GM21360 (cell line): Measurements from ENCODE around the gene ALS2CL.

ENCODE experiments used
- ATAC-seq: cut with Tn5 transposase; IDR thresholded peaks from one replicate; pipeline ENCODE4 v1.9.1; 2021; ENCODE audit warnings: mild to moderate bottlenecking, moderate library complexity; ENCODE audit not compliant: unreplicated experiment

The ALS2CL gene

DNA sequence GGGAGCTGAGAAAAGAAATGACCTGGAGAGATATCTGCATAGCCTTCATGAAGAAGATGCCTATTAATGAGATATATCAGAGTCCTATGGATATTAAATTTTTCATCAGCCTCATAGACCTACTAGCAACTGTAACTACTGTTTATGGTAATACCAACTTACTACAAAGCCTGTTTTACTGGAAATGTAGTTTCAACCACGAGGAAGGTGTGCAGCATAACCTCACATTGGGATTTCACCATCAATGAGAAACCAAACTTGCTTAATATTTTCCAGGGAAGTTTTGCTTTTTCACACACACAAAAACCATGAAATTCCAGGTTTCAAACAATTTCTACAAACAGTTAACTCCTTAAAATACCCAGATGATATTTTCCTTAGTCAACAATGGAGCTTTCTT is 49.8 kb downstream of the ALS2CL start:
- ATAC-seq: no peak

DNA sequence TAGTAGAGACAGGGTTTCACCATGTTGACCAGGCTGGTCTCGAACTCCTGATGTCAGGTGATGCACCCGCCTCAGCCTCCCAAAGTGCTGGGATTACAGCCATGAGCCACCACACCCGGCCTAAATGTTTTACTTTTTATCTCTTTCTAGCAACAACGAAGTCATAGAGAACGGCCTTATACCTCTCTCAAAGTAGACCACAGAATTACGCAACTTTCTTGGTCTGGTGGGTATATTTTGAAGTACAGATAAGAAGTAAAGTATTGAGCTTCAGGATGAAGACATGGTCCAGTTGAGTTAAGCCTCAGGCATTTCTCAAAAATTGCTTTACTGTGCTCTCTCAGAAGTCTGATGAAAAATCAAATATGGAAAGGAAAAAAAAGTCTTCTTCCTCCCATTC is 50.5 kb downstream of the ALS2CL start:
- ATAC-seq: no peak

DNA sequence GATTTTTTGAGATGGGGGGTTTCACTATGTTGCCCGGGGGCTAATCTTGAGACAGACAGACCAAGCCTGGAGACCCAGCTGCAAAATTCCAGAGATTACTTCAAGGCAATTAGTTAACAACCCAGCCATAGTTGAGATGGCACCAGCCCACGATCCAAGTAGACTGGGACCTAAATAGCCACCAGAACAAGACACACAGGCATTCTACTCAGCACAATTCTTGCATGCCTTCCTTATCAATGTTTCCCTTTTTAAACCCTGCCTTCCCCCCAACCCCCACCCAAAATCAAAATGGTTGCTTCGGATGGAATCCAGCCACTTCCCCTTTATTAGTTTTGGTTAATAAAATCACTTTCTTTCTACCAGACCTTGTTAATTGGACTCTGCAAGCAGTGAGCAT is 52.6 kb downstream of the ALS2CL start:
- ATAC-seq: no peak

DNA sequence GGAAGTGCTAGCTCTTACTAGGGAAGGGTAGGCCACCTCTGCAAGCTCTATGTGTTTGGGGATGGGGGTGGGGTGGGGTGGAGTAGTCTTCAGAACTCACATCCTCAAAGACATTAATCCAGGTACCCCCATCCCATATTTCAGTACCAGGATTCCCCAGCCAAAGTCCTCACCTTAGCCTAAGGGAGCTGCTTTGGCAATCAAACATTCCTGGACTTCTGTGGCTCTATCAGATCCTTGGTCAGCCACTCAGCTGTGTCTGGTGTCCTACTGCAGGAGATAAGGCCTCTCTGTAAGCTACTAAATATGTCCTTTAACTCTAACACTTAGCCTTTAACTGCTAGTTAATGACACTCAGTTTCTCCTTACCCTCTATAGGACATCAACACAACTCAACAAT is 54.3 kb downstream of the ALS2CL start:
- no peak for ATAC-seq

DNA sequence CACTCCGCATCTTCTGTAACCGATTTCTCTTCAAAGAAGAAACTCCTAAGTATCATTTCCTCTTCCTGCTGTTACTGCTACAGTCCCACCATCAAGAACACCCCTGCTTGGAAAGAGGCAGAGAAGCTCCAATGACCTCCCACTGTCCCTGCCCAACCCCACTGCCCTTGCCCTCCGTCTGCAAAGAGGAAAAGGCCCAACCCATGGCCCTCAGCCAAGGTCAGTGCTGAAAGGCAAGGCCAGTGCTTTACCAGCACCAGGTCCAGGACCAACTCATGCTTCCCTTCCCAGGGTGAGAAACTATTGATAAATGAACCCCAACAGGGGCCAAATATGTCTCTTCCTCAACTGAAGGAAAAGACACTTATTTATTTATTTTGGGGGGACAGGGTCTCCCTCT is 58.6 kb downstream of the ALS2CL start:
- ATAC-seq: no peak

DNA sequence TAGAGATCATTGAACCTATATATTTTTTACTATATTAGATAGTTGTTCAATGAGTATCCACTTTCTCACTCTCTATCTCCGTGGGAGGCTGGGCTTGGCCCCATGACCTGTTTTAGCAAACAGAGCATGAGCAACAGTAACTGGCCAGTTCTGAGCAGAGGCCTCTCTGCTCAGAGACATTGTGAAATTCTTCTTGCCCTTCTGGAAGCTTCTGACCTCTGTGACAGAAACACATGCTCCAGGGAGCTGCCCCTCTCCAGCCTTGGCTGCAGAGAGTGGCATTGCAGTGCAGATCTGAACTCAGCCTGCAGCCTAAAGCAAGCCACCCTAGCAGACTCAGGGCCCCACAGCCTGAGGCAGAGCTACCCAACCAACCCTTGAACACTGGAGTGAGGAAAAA is 60.7 kb downstream of the ALS2CL start:
- ATAC-seq: no peak

DNA sequence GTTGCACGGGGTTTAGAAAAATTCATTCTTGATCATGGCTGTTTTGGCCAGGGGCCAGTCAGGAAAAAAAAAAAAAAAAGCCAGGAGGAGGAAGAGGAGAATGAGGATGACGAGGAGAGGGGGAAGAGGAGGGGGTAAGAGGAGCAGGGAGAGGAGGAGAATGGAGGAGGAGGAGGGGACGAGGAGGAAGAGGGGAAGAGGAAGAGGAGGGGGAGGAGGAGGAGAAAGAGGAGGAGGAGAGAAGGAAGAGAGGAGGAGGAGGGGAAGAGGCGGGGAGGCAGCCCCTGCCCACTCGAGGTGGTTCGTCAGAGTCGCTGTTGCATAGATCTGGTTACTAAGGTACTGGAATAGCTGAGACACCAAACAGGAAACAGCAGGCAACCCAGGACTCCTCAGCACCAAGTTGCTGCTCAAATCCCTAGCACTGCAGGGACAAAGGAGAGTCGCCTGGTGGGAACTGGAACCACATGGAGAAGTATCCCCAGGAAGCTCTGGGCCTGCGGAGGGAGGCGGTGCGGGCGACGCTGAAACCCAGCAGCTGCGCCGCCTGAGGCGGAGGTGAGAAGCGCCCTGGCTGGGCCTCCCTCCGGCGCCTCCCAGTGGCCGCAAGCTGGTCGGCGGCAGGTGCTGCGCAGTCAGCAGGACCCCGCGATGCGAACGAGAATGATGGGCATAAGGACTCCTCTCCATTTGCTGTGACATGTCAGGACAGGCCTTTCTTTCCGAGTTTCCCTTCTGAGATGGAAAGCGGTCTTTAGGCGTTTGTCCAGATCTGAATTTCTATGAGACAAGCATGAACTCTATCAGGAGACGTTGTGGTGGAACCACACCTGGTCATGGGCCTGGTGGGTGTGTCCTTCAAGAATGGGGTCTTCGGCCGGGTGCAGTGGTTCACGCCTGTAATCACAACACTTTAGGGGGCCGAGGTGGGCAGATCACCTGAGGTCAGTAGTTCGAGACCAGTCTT is 63.6 kb downstream of the ALS2CL start:
- peak; percentile 80 for ATAC-seq

DNA sequence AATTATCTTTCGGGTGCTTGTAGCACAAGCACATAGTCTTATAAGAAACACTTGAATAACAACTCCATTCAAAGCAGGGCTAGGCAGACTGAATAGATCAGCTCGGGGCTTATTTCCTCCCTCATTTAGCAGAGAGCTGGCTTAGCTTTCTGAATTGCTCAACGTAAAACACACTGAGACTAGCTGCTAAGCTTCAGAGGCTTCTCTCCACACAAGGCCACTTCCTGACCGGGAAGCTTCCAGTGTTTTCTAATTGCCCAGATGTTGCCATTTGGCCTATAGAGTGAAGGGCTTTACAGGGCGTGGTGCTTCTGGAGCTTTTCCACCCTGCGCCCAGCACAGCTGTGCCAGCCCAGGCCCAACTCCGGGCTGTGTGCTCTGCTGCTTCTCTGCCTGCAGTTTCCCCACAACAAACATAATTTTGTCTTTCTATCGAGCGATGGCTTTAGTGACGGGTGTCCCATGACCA is 64.5 kb downstream of the ALS2CL start:
- no peak for ATAC-seq

DNA sequence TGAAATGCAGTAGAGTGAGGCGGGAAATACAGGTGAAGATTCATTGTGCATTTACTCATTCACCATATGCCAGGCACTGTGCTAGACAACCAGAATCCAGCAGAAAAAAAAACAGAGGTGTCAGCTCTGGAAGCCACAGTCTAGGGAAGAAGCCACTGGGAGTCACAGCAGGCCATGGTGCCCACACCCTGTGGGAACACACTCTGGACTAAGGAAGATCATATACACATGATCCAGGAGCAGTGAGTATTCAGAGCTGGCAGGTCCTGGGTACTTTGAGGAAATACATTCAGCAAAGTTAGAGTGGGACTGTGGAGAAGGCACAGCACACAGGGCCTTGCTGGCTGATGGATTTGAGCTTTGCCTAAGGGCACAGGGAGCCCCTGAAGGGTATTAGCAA is 66.4 kb downstream of the ALS2CL start:
- ATAC-seq: no peak

DNA sequence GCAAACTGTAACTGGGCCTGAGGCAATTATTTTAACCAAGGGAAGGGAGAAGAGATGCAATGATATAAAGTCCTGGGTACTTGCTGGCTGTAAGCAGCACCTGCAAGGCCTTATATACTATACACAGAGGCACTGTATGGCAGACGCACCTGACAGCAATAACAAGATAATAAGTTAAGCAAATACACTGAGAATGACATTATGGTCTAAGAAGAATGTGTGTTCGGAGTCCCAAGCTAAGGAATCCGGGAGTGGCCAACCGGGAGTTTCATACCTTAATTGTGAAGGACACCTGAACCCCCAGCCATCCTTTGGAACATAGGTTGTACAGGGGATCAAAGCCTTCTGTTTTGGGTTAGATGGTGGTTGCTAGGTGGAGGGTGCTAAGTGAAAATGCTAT is 67.4 kb downstream of the ALS2CL start:
- no peak for ATAC-seq

DNA sequence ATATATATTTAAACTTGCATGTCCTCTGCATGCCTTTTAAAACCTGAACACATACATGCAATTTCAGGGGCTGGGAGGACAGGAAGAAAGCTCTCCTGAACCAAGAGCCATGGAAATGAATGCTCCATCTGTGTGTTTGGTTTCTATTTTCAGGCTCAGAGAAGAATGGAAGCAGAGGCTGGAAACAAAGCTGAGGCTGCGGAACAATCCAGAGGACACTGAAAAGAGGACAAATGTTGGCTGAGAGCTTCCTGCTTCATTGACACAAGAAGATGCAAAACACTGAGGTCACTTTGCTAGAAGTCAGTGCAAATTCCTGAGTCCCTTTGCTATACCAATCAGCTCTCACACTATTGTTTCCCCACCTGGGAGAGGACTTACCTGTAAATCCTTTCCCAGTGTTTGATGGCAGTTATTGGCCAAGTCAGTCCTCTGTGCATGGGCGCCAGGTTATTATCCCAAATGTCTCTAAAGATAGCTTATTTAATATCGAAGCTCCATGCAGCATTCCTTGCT is 68.4 kb downstream of the ALS2CL start:
- no peak for ATAC-seq

DNA sequence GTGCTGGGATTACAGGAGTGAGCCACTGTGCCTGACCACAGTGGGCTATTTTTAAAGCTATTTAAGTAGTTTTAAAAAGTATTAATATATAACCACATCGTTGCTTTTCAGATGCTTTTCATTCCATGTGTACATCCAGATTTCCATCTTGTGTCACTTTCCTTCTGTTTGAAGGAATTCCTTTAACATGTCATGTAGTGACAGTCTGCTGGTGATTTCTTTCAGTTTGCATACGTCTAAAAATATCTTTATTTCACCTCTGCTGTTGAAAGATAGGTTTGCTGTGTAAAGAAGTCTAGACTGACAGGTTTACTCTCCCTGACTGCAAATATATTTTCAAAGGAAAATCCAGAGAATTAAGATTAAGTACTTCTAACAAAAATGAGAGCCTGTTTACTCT is 68.9 kb downstream of the ALS2CL start:
- ATAC-seq: no peak

DNA sequence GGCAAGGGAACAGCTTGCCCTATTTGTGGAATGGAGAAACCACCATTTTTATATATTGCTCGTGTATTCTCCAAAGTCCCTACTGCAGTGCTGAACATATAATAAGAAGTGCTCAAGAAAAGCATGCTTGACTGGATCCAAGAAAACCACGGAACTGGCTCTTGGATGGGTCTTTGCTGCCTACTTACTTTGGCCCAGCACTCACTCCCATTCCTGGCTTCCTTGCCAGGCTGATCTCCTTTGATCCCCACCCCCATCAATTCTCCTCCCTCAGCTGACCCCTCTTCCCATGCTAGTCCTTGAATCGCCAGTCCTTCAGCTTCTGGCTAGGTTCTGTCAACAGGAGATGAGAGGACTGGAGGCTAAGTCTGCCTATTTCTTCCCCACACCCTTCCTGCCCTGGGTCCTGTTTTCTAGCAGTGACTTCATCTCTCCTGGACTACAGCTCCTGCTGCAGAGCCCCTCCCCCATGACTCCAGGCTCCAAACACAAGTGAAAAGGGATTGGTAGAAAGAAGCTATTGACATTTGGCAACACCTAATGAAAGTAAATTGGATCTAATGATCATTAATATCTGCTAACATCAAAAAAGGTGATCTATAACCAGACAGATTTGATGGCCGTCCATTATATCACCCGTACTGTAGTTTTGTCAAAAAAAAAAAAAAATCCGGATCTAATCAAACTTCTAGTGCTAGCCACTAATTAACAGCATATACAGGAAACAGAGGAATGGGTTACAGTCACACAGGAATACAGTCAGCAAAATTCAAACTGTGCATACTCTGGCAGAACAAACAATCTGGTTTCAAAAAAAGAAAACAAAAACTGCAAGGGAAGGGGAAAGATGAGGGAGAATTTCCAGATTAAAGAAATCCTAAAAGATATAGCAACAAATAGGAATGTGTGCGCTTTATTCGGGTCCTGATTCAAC is 73.4 kb downstream of the ALS2CL start:
- no peak for ATAC-seq
